HG03045 (cell line): ENCODE data around the gene FAM163A.
"Not testable (repeated sequence)": the region's sequence is repeated elsewhere in the genome, so short reads cannot be mapped to it uniquely, and the experiment has no call there.

Experiments used
- ATAC-seq: cut with Tn5 transposase; IDR thresholded peaks from one replicate; pipeline ENCODE4 v1.9.1; 2021; ENCODE audit warnings: mild to moderate bottlenecking, moderate library complexity; ENCODE audit not compliant: unreplicated experiment

Gene FAM163A

DNA sequence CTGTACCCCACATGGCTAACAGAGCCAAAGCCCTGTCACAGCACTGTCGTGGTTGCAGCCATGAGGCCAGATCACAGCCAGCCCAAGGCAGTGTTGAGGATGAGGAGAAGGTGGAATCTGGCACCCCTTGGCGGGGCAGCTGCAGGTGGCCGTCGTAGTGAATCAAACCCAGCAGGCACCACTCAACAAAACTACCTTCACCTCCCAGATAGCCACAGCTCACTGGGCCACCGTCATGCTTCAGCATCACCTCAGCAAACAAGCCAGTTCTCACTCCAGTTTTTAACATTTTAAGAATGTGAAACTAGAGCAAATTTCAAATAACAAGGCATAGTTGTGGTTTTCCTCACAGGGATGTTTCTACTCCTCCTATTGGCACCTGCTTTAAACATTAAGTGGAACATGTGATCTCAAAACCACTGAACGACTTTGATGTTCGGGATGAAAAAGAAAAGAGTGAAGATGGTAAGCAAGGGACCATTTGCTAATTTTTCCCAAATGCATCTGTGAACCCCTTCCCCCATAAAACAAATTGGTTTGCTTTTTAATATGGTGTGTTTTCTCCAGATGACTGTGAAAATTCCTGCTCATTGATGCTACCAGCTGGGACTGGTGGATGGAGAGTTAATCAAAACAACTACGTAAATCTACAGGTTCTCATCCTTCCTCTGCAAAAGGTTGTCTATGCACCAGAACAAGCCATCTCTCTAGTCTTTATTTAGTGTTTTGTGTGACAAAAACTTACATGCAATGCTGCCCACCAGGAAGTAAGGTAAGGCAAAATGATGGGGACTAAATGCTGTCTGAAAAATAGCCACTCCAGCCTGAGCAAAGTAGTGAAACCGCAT lies 89.0 kb downstream of the FAM163A start:
- no peak for ATAC-seq

- ATAC-seq, result not testable (repeated sequence)
Observed at GRCh38 chr1:179836686-179837445, 93.8 kb downstream of the FAM163A start.

- ATAC-seq, result no peak
Observed at GRCh38 chr1:179840107-179840506, 97.0 kb downstream of the FAM163A start.

- ATAC-seq, result no peak
Observed at GRCh38 chr1:179848233-179848632, 105.1 kb downstream of the FAM163A start.

DNA sequence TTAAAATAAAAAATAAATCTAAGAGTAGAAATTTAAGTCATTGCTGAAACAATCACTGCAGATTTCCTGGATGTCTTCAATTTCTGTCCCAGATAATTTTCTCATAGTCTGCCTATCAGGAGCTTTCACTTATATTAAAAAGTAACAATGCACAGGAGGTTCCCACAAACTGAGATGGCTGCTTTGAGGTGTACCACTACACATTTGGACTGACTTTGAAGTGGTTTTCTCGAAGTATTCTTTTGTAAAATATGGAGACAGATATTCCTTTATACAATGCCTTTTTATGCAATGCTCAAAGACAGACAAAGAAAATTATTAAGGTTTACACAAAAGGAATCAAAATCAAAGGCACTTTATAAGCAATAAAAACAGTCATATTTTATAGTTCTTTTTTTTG lies 110.0 kb downstream of the FAM163A start:
- no peak for ATAC-seq

DNA sequence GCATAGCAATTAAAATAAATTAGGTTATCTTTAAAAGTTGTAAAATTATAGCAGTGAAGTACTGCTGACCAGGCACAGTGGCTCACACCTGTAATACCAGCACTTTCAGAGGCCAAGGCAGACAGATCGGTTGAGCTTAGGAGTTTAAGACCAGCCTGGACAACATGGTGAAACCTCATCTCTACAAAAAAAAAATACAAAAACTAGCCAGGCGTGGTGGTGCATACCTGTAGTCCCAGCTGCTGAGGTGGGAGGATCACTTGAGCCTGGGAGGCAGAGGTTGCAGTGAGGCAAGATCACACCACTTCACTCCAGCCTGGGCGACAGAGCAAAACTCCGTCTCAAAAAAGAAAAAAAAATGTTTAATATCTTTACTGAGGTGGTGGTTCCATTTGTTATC lies 112.7 kb downstream of the FAM163A start:
- not testable (repeated sequence) for ATAC-seq

DNA sequence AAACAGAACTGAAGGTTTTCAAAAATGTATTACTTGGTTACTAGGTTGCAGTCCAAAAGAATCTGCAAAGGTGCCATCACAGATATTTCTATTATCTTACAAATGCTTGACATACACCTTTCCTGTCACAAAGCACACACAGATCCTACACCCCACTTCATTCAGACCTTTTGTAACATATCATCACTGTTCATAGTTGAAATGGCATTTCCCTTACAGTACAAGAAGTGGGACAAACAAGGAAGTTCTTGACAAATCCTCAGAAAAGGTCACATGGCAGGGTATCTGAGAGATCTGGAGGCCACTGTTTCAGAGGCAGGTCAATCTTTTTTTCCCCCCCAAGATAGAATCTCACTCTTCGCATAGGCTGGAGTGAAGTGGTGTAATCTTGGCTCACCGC lies 113.2 kb downstream of the FAM163A start:
- no peak for ATAC-seq

DNA sequence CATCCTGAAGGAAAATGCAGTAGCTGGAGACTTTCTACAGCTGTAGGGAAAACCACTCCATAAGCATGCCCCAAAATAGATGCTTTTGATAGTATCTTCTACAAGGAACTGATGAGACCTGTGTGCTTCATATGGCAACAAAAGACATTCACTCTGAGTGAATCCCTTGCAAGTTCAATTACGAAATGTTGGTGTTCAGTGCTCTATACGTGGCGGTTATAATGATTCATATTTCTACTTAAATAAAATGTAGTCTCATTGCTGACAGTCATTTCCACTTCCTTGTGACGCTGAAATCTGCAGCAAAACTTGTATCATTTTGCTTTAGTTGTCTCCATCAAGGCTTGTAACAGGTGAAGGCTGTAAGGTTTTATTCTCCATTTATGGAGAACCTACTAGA lies 113.9 kb downstream of the FAM163A start:
- ATAC-seq, result no peak

- no peak for ATAC-seq
Observed at GRCh38 chr1:179860652-179861051, 117.6 kb downstream of the FAM163A start.

GRCh38 chr1:179865377-179865776 lies 122.3 kb downstream of the FAM163A start:
- ATAC-seq, result no peak
